ENCODE measurements around the gene ELAC2. TPM values are rescaled to one million over a fixed set of nuclear protein-coding genes. Genes with fewer than 3 reads are reported as not detected.
"Not testable (repeated sequence)": the region's sequence is repeated elsewhere in the genome, so short reads cannot be mapped to it uniquely, and the experiment has no call there.

Gene ELAC2
- total RNA-seq, 1 donor from 2014 or later: 73.0 TPM

GRCh38 chr17:12985431-12986293 is 32.2 kb downstream of the ELAC2 start:
- DNase-seq: no peak

GRCh38 chr17:12983991-12984884 is 33.6 kb downstream of the ELAC2 start:
- no peak for DNase-seq

GRCh38 chr17:12982224-12982623 is 35.6 kb downstream of the ELAC2 start:
- no peak for DNase-seq

GRCh38 chr17:12979826-12980500 is 37.9 kb downstream of the ELAC2 start:
- DNase-seq: no peak

GRCh38 chr17:12979246-12979645 is 38.6 kb downstream of the ELAC2 start:
- no peak for DNase-seq

- not testable (repeated sequence) for DNase-seq
Observed at GRCh38 chr17:12978787-12979186, 39.0 kb downstream of the ELAC2 start.

GRCh38 chr17:12977008-12977751 is 40.6 kb downstream of the ELAC2 start:
- DNase-seq: no peak

GRCh38 chr17:12974005-12974531 is 43.8 kb downstream of the ELAC2 start:
- DNase-seq: no peak

GRCh38 chr17:12973496-12974004 is 44.3 kb downstream of the ELAC2 start:
- DNase-seq: no peak

- no peak for DNase-seq
Observed at GRCh38 chr17:12967962-12968361, 49.9 kb downstream of the ELAC2 start.

GRCh38 chr17:12966413-12966812 is 51.4 kb downstream of the ELAC2 start:
- no peak for DNase-seq

- no peak for DNase-seq
Observed at GRCh38 chr17:12965988-12966387, 51.8 kb downstream of the ELAC2 start.

- no peak for DNase-seq
Observed at GRCh38 chr17:12964840-12965239, 53.0 kb downstream of the ELAC2 start.

- no peak for DNase-seq
Observed at GRCh38 chr17:12964162-12964561, 53.7 kb downstream of the ELAC2 start.

- DNase-seq: no peak
Observed at GRCh38 chr17:12963505-12963904, 54.3 kb downstream of the ELAC2 start.

- no peak for DNase-seq
Observed at GRCh38 chr17:12961655-12962054, 56.2 kb downstream of the ELAC2 start.

- no peak for DNase-seq
Observed at GRCh38 chr17:12959441-12959840, 58.4 kb downstream of the ELAC2 start.

GRCh38 chr17:12958786-12959185 is 59.0 kb downstream of the ELAC2 start:
- no peak for DNase-seq

- DNase-seq: no peak
Observed at GRCh38 chr17:12955521-12955920, 62.3 kb downstream of the ELAC2 start.

- DNase-seq: no peak
Observed at GRCh38 chr17:12953156-12953555, 64.7 kb downstream of the ELAC2 start.

GRCh38 chr17:12952012-12952411 is 65.8 kb downstream of the ELAC2 start:
- no peak for DNase-seq

GRCh38 chr17:12947047-12947446 is 70.8 kb downstream of the ELAC2 start:
- no peak for DNase-seq
